ENCODE measurements around the gene ADAD2.
"Not testable (repeated sequence)": the region's sequence is repeated elsewhere in the genome, so short reads cannot be mapped to it uniquely, and the experiment has no call there.

The ADAD2 gene

DNA sequence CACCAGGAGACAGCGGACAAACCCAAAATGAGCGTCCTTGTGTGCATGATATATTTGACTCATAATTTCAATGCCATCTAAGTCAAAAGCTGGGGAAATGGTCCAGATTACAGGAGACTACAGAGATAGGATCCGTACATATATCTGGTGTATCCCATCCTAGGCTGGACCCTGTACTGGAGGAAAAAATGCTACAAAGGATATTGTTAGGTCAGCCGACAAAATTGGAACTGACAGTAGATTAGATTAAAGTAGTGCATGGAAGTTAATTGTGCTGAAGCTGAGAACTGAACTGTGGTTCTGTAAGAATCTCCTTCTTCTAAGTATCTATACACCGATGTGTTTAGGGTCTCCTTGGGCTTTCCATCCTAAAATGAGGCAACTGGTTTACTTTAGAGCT, 24.6 kb downstream of the ADAD2 start:
- Histone ChIP-seq H3K27ac (ENCODE audit: low read depth, low read length) (no peak overlapping the region), H3K4me1 (ENCODE audit: control insufficient read depth in 1 of 2, insufficient read depth in 2 of 2, low read length in 2 of 2) (peaks cover 0 to 5% of the 10 kb centered on the region in 2 experiments), H4K12ac (ENCODE audit: low read depth, low read length) (no peak overlapping the region), H4K8ac (ENCODE audit: low read depth, low read length) (no peak overlapping the region), H3K4me3 (ENCODE audit: low read depth, low read length) (no peak overlapping the region), H3K79me1 (ENCODE audit: low read length) (no peaks in the 10 kb centered on the region), H2BK5ac (ENCODE audit: low read depth, low read length, poor library complexity) (no peak overlapping the region), H3K9me3 (ENCODE audit: insufficient read depth, low read depth, low read length) (peaks cover 1% of the 10 kb centered on the region), H3K79me2 (ENCODE audit: control insufficient read depth, insufficient read depth, low read length, poor library complexity) (no peaks in the 10 kb centered on the region), H3K4me2 (ENCODE audit: low read length) (no peak overlapping the region), H3K36me3 (ENCODE audit: control insufficient read depth in 1 of 2, insufficient read depth in 2 of 2, low read length in 2 of 2) (no peaks in the 10 kb centered on the region), H2AFZ (ENCODE audit: insufficient read depth, low read length, poor library complexity) (no peak overlapping the region), H3K27me3 (ENCODE audit: insufficient read depth, low read length) (no peaks in the 10 kb centered on the region), H3K9ac (ENCODE audit: low read length) (no peak overlapping the region), H3K23ac (ENCODE audit: low read length) (no peak overlapping the region), H3K14ac (ENCODE audit: low read length) (no peak overlapping the region), H4K91ac (ENCODE audit: low read depth, low read length) (no peak overlapping the region), H3K18ac (ENCODE audit: low read length) (no peak overlapping the region), H3K4ac (ENCODE audit: low read depth, low read length) (no peak overlapping the region), H2BK12ac (ENCODE audit: low read length) (no peak overlapping the region), H2BK120ac (ENCODE audit: insufficient read depth, low read length, poor library complexity) (no peak overlapping the region), H2AK5ac (ENCODE audit: low read length) (no peak overlapping the region)
- no CpG with 5 or more reads among the region's 5 CpGs for WGBS (ENCODE audit: extremely low coverage, insufficient coverage, insufficient read length)
- DNase-seq = no peak

GRCh38 chr16:84216144-84216543, 25.2 kb downstream of the ADAD2 start:
- not testable (repeated sequence) for H4K12ac ChIP-seq (ENCODE audit: low read depth, low read length); H2AK5ac ChIP-seq (ENCODE audit: low read length); H3K9ac ChIP-seq (ENCODE audit: low read length); H3K9me3 ChIP-seq (ENCODE audit: insufficient read depth, low read depth, low read length); H2BK120ac ChIP-seq (ENCODE audit: insufficient read depth, low read length, poor library complexity); H2BK12ac ChIP-seq (ENCODE audit: low read length); H3K79me2 ChIP-seq (ENCODE audit: control insufficient read depth, insufficient read depth, low read length, poor library complexity); H3K4me1 ChIP-seq (ENCODE audit: control insufficient read depth in 1 of 2, insufficient read depth in 2 of 2, low read length in 2 of 2); H3K79me1 ChIP-seq (ENCODE audit: low read length); H3K27me3 ChIP-seq (ENCODE audit: insufficient read depth, low read length); H3K27ac ChIP-seq (ENCODE audit: low read depth, low read length); H3K36me3 ChIP-seq (ENCODE audit: control insufficient read depth in 1 of 2, insufficient read depth in 2 of 2, low read length in 2 of 2); H2BK5ac ChIP-seq (ENCODE audit: low read depth, low read length, poor library complexity); H4K91ac ChIP-seq (ENCODE audit: low read depth, low read length); H4K8ac ChIP-seq (ENCODE audit: low read depth, low read length); H3K23ac ChIP-seq (ENCODE audit: low read length); H3K4me3 ChIP-seq (ENCODE audit: low read depth, low read length); H3K18ac ChIP-seq (ENCODE audit: low read length); DNase-seq; H3K14ac ChIP-seq (ENCODE audit: low read length); H3K4me2 ChIP-seq (ENCODE audit: low read length); H2AFZ ChIP-seq (ENCODE audit: insufficient read depth, low read length, poor library complexity); H3K4ac ChIP-seq (ENCODE audit: low read depth, low read length)
- WGBS (ENCODE audit: extremely low coverage, insufficient coverage, insufficient read length) = no CpG with 5 or more reads among the region's 3 CpGs

DNA sequence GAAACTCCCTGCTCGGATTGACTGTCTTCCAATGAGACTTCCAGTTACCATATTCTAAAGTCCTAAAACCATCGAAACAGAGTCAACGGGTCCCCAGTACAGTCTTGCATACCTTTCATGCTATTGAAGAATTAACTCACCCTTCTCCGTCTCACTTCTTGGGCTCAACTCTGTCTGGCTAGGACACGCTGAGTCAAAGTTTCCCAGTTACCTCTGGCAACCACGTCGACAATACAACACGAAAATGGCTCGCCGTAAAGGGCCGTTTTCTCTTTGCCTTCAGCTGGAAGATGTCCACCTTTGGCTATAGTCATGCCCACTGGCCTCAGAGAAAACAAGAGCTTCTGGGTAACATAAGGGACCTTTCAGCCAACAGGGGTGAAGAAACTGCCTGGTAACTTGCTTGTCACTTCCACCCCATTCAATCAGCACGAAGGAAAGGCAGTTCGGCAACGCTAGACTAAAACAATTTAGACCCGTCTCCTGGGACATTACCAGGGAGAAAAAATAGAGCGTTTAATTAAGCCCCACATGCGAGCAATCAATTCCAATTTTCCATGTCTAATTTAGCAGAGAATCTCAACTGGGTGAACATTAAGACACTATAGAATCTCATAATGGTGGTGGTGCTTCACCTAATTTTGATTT, 27.3 kb downstream of the ADAD2 start:
- Histone ChIP-seq H3K18ac (ENCODE audit: low read length) (no peak overlapping the region), H3K4me1 (ENCODE audit: control insufficient read depth in 1 of 2, insufficient read depth in 2 of 2, low read length in 2 of 2) (peaks cover 0 to 7% of the 10 kb centered on the region in 2 experiments), H2BK12ac (ENCODE audit: low read length) (no peak overlapping the region), H3K9ac (ENCODE audit: low read length) (no peak overlapping the region), H3K4me2 (ENCODE audit: low read length) (no peak overlapping the region), H2AK5ac (ENCODE audit: low read length) (no peak overlapping the region), H4K91ac (ENCODE audit: low read depth, low read length) (no peak overlapping the region), H3K4me3 (ENCODE audit: low read depth, low read length) (no peak overlapping the region), H2BK5ac (ENCODE audit: low read depth, low read length, poor library complexity) (no peak overlapping the region), H3K36me3 (ENCODE audit: control insufficient read depth in 1 of 2, insufficient read depth in 2 of 2, low read length in 2 of 2) (no peaks in the 10 kb centered on the region), H3K14ac (ENCODE audit: low read length) (no peak overlapping the region), H4K8ac (ENCODE audit: low read depth, low read length) (no peak overlapping the region), H3K27ac (ENCODE audit: low read depth, low read length) (no peak overlapping the region), H2BK120ac (ENCODE audit: insufficient read depth, low read length, poor library complexity) (no peak overlapping the region), H2AFZ (ENCODE audit: insufficient read depth, low read length, poor library complexity) (no peak overlapping the region), H3K23ac (ENCODE audit: low read length) (no peak overlapping the region), H3K9me3 (ENCODE audit: insufficient read depth, low read depth, low read length) (no peaks in the 10 kb centered on the region), H3K79me1 (ENCODE audit: low read length) (no peaks in the 10 kb centered on the region), H3K27me3 (ENCODE audit: insufficient read depth, low read length) (no peaks in the 10 kb centered on the region), H3K79me2 (ENCODE audit: control insufficient read depth, insufficient read depth, low read length, poor library complexity) (no peaks in the 10 kb centered on the region), H4K12ac (ENCODE audit: low read depth, low read length) (no peak overlapping the region), H3K4ac (ENCODE audit: low read depth, low read length) (no peak overlapping the region)
- no CpG with 5 or more reads among the region's 17 CpGs for WGBS (ENCODE audit: extremely low coverage, insufficient coverage, insufficient read length)
- no peak for DNase-seq

GRCh38 chr16:84218956-84219355, 28.0 kb downstream of the ADAD2 start:
- Histone ChIP-seq H3K23ac (ENCODE audit: low read length) (no peak overlapping the region), H4K12ac (ENCODE audit: low read depth, low read length) (no peak overlapping the region), H3K4me2 (ENCODE audit: low read length) (no peak overlapping the region), H3K4me3 (ENCODE audit: low read depth, low read length) (no peak overlapping the region), H3K4ac (ENCODE audit: low read depth, low read length) (no peak overlapping the region), H4K91ac (ENCODE audit: low read depth, low read length) (no peak overlapping the region), H3K79me2 (ENCODE audit: control insufficient read depth, insufficient read depth, low read length, poor library complexity) (no peaks in the 10 kb centered on the region), H3K27me3 (ENCODE audit: insufficient read depth, low read length) (no peaks in the 10 kb centered on the region), H2BK12ac (ENCODE audit: low read length) (no peak overlapping the region), H2BK5ac (ENCODE audit: low read depth, low read length, poor library complexity) (no peak overlapping the region), H3K9ac (ENCODE audit: low read length) (no peak overlapping the region), H2AFZ (ENCODE audit: insufficient read depth, low read length, poor library complexity) (no peak overlapping the region), H2AK5ac (ENCODE audit: low read length) (no peak overlapping the region), H3K36me3 (ENCODE audit: control insufficient read depth in 1 of 2, insufficient read depth in 2 of 2, low read length in 2 of 2) (no peaks in the 10 kb centered on the region), H3K14ac (ENCODE audit: low read length) (no peak overlapping the region), H3K18ac (ENCODE audit: low read length) (no peak overlapping the region), H2BK120ac (ENCODE audit: insufficient read depth, low read length, poor library complexity) (no peak overlapping the region), H3K4me1 (ENCODE audit: control insufficient read depth in 1 of 2, insufficient read depth in 2 of 2, low read length in 2 of 2) (peaks cover 0 to 7% of the 10 kb centered on the region in 2 experiments), H3K27ac (ENCODE audit: low read depth, low read length) (no peak overlapping the region), H4K8ac (ENCODE audit: low read depth, low read length) (no peak overlapping the region), H3K79me1 (ENCODE audit: low read length) (no peaks in the 10 kb centered on the region), H3K9me3 (ENCODE audit: insufficient read depth, low read depth, low read length) (no peaks in the 10 kb centered on the region)
- no CpG with 5 or more reads among the region's 6 CpGs for WGBS (ENCODE audit: extremely low coverage, insufficient coverage, insufficient read length)
- DNase-seq = no peak
